Astrocyte of the cerebellum (primary cell): ENCODE measurements around the gene SLC66A2.

Source experiments
- DNase-seq: peaks from one replicate; pipeline ENCODE4 v3.0.0-alpha.2; 2011; ENCODE audit warnings: low read depth
- H3K4me3 ChIP-seq: 2 replicates; pipeline ENCODE4 v1.5.1; 2011; ENCODE audit warnings: mild to moderate bottlenecking, low read depth, low read length, moderate library complexity
- in situ Hi-C: cut with HindIII; loops from 2 replicates; pipeline ENCODE4 v1.10.0; 2017; ENCODE audit warnings: low sequenced_read_pairs
- TF ChIP-seq, protein P1 (sequence below): IDR thresholded peaks from 2 replicates; pipeline ENCODE4 v1.5.1; 2012; ENCODE audit warnings: low read length, low read depth, moderate library complexity, mild to moderate bottlenecking; ENCODE audit errors: missing control alignments

The SLC66A2 gene

DNA sequence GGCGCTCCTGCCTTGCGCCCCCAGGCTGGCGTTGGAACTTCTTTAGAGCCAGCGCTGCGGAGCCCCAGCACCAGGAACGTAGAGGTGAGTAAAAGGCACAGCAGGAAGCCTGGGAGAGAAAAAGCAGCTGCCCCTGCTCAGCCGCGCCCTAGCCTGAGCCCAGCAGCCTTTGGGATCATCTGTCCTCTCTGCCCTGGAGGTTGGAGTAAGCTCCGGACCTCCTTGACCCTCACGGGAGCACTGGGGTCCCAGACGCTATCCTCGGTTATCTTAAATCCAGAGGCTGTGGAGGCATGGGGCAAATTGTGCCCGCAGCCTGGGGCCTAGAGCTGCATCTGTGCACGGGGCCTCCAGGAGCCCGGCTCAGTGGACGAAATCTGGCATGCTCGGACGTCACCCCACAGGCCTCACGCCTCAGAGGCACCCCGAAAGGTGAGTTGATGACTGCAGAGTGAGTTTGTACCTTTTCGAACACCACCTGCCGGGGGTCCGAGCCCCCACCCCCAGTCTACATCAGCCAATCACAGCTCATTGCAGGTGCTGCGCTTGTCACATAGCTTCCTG is 1.6 kb upstream of the SLC66A2 start:
- TF ChIP-seq, protein P1, sequence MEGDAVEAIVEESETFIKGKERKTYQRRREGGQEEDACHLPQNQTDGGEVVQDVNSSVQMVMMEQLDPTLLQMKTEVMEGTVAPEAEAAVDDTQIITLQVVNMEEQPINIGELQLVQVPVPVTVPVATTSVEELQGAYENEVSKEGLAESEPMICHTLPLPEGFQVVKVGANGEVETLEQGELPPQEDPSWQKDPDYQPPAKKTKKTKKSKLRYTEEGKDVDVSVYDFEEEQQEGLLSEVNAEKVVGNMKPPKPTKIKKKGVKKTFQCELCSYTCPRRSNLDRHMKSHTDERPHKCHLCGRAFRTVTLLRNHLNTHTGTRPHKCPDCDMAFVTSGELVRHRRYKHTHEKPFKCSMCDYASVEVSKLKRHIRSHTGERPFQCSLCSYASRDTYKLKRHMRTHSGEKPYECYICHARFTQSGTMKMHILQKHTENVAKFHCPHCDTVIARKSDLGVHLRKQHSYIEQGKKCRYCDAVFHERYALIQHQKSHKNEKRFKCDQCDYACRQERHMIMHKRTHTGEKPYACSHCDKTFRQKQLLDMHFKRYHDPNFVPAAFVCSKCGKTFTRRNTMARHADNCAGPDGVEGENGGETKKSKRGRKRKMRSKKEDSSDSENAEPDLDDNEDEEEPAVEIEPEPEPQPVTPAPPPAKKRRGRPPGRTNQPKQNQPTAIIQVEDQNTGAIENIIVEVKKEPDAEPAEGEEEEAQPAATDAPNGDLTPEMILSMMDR: no peak
- in situ Hi-C loops: no loop called here
- DNase-seq: no peak
- peak overlapping the region; percentile 67 for H3K4me3 ChIP-seq

DNA sequence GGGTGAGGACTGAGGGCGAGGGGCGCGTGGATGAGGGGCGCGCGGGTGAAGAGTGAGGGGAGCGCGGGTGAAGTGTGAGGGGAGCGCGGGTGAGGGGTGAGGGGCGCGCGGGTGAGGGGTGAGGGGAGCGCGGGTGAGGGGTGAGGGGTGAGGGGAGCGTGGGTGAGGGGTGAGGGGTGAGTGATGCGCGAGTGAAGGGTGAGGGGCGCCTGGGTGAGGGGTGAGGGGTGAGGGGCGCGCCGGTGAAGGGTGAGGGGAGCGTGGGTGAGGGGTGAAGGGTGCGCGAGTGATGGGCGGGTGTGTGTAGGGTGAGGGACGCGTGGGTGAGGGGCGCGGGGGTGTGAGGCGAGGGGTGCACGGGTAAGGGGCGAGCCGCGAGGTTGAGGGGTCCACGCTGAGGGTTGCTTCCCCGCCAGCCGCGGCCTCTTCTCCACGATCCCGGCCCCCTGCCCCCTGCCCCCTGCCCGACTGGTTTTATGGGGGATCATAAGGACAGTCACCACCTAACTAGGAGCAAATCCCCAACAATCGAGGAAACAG is 1.1 kb upstream of the SLC66A2 start:
- DNase-seq: no peak
- in situ Hi-C loops: no loop called here
- TF ChIP-seq, protein P1: no peak
- H3K4me3 ChIP-seq: peak overlapping the region; percentile 67

DNA sequence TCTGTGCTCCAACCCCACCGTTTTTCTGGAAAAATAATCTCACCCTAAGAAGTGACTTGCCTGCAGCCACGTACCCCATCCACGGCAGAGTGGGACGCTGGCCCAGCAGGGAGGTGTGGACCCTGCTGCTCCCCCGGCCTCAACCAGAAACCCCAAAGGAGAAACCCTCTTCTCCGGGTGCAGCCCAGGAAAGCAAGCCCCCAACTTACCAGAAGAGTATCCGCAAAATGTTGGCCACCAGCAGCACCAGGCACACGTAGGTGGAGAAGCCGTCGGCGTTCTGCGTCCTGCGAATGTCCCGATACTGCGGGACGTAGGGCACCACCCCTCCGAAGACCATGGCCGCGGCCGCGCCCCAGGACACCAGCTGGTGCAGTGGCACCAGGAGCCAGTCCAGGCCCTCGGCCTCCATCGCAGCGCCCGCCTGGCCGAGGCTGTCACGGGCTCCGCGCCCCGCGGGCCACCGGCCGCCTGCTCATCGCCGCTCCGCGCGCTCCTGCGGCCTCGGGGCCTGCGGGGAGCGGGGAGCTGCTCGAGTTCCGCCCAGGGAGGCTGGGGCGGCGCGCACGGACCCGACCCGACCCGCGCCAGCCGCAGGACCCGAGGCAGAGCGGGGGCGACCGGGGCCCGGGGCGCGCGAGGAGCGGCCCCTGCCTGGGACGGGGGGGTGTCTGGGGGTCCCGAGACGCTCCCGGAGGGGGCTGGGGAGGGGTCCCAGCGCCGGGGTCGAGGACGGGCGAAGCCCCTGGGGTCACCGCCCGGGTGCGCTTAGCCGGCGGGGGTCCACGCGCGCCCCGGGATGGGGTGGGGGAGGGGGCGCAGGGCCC is 725 bp downstream of the SLC66A2 start:
- peak overlapping the region; percentile 67 for H3K4me3 ChIP-seq
- in situ Hi-C loops: no loop called here
- TF ChIP-seq, protein P1: no peak
- no peak for DNase-seq

DNA sequence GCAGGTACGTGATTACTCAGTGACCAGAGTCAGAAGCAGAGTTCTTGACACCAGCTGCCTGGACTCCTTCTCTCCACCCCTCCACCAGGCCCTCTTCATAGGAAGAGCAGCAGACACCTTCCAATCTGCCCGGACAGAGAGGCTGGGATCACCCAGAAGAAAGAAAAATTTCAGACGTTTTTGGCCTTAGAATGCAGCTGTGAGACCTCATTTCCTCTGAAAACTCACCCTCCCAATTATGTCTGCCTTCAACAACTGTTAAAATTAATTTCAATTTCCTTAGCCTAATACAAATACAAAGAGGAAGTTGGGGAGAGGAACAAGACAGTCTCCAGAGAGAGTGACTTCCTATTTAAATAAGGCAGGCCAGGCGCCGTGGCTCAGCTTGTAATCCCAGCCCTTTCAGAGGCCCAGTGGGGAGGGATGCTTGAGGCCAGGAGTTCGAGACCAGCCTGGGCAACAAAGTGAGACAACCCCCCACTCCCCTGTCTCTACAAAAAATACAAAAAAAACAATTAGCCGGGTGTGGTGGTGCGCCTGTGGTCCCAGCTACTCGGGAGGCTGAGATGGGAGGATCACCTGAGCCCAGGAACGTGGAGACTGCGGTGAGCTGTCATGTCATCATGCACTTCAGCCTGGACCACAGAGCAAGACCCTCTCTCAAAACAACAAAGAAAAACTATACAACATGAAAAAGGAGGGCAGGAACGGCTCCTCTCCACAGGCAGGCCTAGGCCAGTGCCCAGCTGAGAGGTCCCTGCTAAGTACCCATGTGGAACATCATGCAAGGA is 1.6 kb downstream of the SLC66A2 start:
- TF ChIP-seq, protein P1: no peak
- DNase-seq: no peak
- peak overlapping the region; percentile 67 for H3K4me3 ChIP-seq
- in situ Hi-C loops: no loop called here

DNA sequence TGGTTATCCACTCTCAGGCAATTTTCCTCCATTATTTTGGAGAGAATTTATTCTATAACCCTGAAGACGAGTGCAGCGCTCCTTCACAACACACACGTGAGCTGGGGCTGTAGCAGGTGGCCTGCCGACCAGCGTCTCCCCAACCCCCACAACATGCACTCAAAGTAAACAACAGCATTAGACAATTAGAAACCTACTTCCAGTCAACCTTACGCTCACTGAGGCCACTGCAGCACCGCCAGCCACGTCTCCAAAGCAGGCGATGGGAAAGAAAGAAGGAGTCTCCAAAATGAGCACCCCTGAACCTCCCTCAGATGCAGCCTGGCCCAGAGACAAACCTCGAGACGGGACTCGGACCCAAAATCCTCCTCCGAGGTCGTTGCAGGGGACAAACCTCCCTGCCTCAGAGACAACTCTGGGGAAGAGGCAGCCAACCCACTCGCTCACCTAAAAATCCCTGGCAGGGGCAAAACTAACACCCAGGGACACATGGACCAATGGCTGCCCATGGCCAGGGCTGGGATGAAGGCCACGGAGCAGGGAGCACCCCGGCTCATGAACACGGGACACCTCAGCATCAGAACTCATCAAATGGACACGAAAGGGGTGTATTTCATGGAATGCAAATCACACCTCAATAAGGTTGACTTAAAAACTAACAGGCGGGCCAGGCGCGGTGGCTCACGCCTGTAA is 2.6 kb downstream of the SLC66A2 start:
- TF ChIP-seq, protein P1: no peak
- in situ Hi-C loops: no loop called here
- DNase-seq: no peak
- H3K4me3 ChIP-seq: no peak overlapping the region

DNA sequence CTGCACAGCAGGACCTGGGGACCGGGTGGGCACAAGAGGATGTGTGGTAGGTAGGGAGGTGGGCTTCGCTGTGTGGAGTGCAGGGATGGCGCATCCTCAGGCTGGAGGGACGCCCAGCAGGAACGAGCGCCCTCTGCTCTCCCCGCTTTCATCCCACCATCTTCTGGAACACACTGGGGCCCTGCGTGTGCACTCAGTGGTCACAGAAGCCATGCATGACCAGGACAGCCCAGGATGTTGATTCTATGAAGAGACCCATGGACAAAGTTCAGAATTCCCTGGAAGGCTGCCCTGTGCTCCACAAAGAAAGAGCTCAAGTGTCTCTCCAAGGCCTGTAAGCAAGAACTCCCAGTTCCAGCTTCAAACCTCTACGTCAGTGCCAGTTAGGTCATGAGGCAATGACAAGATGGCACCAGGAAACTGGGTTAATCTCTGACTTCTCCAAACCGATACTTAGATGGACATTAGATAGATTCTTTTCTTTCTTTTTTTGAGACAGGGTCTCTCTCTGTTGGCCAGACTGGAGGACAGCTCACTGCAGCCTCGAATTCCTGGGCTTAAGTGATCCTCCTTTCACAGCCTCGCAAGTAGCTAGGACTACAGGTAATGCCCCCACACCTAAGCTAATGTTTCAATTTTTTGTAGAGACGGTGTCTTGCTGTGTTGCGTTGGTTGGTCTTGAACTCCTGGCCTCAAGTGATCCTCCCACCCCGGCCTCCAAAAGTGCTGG is 3.4 kb downstream of the SLC66A2 start:
- no peak overlapping the region for H3K4me3 ChIP-seq
- TF ChIP-seq, protein P1: no peak
- no peak for DNase-seq
- in situ Hi-C loops: no loop called here
